ENCODE results near the gene KRT39. TPM values are rescaled to one million over a fixed set of nuclear protein-coding genes. Genes with fewer than 3 reads are reported as not detected.

The KRT39 gene
- polyA plus RNA-seq, 1 experiment, result not detected

GRCh38 chr17:40996829-40997228, 30.1 kb upstream of the KRT39 start:
- Histone ChIP-seq H3K27me3 (ENCODE audit: control insufficient read depth, insufficient read depth, low read length) (no peaks in the 10 kb centered on the region), H3K4me3 (ENCODE audit: low read depth, low read length) (no peak overlapping the region), H3K36me3 (ENCODE audit: control insufficient read depth, insufficient read depth, low read length) (no peaks in the 10 kb centered on the region)
- TF ChIP-seq CTCF (IDR thresholded peaks at IDR 0.05; ENCODE audit: insufficient read depth, low read depth, low read length), result no peak
- ChIA-PET CTCF (no interaction called here), POLR2A (no interaction called here)
- no peak for DNase-seq (ENCODE audit: low read depth)

GRCh38 chr17:40995116-40995515, 28.4 kb upstream of the KRT39 start:
- no peak overlapping the region for H3K4me3 ChIP-seq (ENCODE audit: low read depth, low read length)
- no peak for DNase-seq (ENCODE audit: low read depth)
- no peak for TF ChIP-seq CTCF (IDR thresholded peaks at IDR 0.05; ENCODE audit: insufficient read depth, low read depth, low read length)
- no peaks in the 10 kb centered on the region for H3K27me3 ChIP-seq (ENCODE audit: control insufficient read depth, insufficient read depth, low read length)
- H3K36me3 ChIP-seq (ENCODE audit: control insufficient read depth, insufficient read depth, low read length), result no peaks in the 10 kb centered on the region
- POLR2A ChIA-PET, result no interaction called here
- CTCF ChIA-PET, result no interaction called here

GRCh38 chr17:40993839-40994238, 27.1 kb upstream of the KRT39 start, which contains the start of gene KRTAP3-3:
Gene KRTAP3-3, minus strand, starts transcription at chr17:40994164. Its CDS starts 67 bp downstream, at chr17:40994097.
- no peak for DNase-seq (ENCODE audit: low read depth)
- TF ChIP-seq CTCF (IDR thresholded peaks at IDR 0.05; ENCODE audit: insufficient read depth, low read depth, low read length), result no peak
- POLR2A ChIA-PET, result no interaction called here
- H3K27me3 ChIP-seq (ENCODE audit: control insufficient read depth, insufficient read depth, low read length), result no peaks in the 10 kb centered on the region
- CTCF ChIA-PET, result no interaction called here
- H3K4me3 ChIP-seq (ENCODE audit: low read depth, low read length), result no peak within 1 kb of the TSS
- H3K36me3 ChIP-seq (ENCODE audit: control insufficient read depth, insufficient read depth, low read length), result no peaks in the 10 kb centered on the region

- ChIA-PET POLR2A (no interaction called here), CTCF (no interaction called here)
- Histone ChIP-seq H3K36me3 (ENCODE audit: control insufficient read depth, insufficient read depth, low read length) (no peaks in the 10 kb centered on the region), H3K27me3 (ENCODE audit: control insufficient read depth, insufficient read depth, low read length) (no peaks in the 10 kb centered on the region), H3K4me3 (ENCODE audit: low read depth, low read length) (no peak overlapping the region)
- DNase-seq (ENCODE audit: low read depth), result no peak
- no peak for TF ChIP-seq CTCF (IDR thresholded peaks at IDR 0.05; ENCODE audit: insufficient read depth, low read depth, low read length)
Observed at GRCh38 chr17:40993084-40993483, 26.3 kb upstream of the KRT39 start.

GRCh38 chr17:40992666-40993065, 25.9 kb upstream of the KRT39 start:
- Histone ChIP-seq H3K27me3 (ENCODE audit: control insufficient read depth, insufficient read depth, low read length) (no peaks in the 10 kb centered on the region), H3K4me3 (ENCODE audit: low read depth, low read length) (no peak overlapping the region), H3K36me3 (ENCODE audit: control insufficient read depth, insufficient read depth, low read length) (no peaks in the 10 kb centered on the region)
- CTCF ChIA-PET, result no interaction called here
- TF ChIP-seq CTCF (IDR thresholded peaks at IDR 0.05; ENCODE audit: insufficient read depth, low read depth, low read length), result no peak
- POLR2A ChIA-PET, result no interaction called here
- DNase-seq (ENCODE audit: low read depth), result no peak
